ENCODE results near the gene KPNB1.
A peak's percentile ranks its signal among the peaks of the same experiment; 100 is the strongest.

Gene KPNB1

DNA sequence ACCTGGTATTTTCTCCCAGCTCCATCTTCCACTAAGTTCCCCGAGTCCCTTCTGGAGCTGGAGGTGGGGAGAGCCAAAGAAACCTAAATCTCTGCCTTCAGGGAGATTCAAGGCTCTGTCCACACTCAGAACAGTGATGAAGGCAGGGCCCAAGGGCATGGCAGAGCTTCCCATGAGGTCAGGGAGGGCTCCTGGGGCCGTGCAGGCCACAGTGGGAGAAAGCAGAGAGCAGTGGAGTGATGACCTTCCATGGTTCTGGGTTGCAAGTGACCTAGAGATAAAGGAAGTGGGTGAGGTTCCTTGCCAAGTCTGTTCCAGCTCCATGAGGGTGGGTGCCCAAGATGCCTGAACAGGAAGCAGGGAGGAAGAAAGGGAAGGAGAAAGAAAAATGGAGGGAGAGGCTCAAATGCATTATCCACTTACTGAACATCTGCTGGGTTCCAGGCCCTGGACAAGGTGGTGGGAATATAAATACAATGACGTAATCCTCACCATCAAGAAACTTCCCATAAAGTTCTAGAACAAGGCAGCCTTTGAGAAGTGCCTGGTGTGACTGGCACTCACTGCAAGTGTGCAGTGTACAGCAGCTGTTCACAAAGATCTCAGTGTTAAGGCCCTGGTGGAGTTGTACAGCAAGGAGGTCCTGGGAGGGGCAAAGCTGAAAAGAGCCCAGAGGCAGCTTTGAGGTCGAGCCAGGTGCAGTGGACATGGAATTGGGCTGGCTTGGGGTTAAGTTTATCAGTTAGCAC is 57.5 kb downstream of the KPNB1 start:
- Histone ChIP-seq H3K27ac (peak overlapping the region in 1 of 21 experiments; percentile 71), H3K4me3 (no peak overlapping the region)

DNA sequence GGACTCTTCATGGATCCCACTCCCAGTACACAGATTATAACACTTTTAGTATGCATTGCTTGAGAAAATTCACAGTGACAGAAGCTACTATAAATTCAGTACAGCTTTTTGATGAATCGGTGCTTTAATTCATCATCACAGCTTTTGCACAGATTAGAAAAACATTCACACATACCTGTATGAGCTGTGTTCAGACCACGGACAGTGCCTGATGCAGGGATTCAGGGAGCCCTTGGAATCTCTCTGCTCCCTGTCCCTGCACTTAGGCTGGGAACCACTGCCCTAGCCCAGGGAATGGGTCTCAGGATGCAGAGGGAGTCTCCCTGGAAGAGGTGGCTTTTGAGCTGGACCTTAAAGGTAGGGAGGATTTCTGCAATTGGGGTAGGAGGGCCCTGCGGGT is 58.2 kb downstream of the KPNB1 start:
- Histone ChIP-seq H3K27ac (peak overlapping the region in 1 of 21 experiments; percentile 34), H3K4me3 (no peak overlapping the region)

DNA sequence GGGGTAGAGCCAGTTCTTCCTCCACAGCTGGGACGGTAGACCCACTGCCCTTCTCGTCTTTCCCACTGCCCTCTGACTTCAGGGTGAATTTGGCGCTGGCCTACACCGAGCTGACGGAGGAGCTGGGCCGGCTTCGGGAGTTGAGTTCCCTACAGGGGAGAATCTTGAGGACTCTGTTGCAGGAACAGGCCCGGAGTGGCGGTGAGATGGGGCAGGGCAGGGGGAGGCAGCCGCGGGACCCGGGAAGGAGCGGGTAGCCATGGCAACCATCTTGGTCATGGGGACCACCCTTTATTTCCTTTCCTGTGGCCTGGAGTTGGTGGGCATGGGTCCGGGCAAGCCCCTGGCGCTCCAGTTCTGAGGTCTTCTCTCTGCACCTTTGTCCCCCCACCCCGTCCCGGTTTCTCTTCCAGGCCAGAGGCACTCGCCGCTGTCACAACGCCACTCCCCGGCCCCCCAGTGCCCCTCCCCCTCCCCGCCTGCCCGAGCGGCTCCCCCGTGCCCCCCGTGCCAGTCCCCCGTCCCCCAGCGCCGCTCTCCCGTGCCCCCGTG is 58.7 kb downstream of the KPNB1 start:
- Histone ChIP-seq H3K4me3 (peak overlapping the region in 1 of 7 experiments; percentile 19), H3K27ac (peak overlapping the region in 1 of 21 experiments; percentile 34)

DNA sequence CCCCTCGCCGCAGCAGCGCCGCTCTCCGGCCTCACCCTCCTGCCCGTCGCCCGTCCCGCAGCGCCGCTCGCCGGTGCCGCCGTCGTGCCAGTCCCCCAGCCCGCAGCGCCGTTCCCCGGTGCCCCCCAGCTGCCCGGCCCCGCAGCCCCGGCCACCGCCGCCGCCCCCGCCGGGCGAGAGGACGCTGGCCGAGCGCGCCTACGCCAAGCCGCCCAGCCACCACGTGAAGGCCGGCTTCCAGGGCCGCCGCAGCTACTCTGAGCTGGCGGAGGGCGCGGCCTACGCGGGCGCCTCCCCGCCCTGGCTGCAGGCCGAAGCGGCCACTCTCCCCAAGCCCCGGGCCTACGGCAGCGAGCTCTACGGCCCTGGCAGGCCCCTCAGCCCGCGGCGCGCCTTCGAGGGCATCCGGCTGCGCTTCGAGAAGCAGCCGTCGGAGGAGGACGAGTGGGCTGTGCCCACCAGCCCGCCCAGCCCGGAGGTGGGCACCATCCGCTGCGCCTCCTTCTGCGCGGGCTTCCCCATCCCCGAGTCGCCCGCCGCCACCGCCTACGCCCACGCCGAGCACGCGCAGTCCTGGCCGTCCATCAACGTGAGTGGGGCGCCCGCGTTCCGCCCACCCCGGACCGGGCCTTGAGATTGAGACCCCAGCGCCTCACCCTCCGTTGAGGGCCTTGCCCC is 59.3 kb downstream of the KPNB1 start:
- Histone ChIP-seq H3K4me3 (peak overlapping the region in 1 of 7 experiments; percentile 19), H3K27ac (no peak overlapping the region)

DNA sequence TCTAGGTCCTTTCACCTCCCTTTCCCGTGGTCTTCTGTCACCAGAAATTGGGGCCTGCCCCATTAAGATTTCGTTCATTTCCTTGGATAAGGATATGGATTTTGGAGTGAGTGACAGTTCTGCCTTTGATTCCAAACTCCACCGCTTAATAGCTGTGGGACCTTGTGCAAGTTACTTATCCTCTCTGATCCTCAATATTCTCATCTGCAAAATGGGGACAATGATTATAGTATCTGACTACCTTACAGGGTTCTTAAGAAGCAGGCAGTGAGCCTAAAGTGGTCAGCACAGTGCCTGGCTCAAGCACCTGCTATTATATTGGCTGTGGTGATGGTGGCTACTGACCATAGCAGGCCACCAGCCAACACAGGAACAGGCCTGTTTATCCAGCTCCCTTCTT is 59.9 kb downstream of the KPNB1 start:
- H3K4me3 ChIP-seq = no peak overlapping the region
- H3K27ac ChIP-seq = no peak overlapping the region

DNA sequence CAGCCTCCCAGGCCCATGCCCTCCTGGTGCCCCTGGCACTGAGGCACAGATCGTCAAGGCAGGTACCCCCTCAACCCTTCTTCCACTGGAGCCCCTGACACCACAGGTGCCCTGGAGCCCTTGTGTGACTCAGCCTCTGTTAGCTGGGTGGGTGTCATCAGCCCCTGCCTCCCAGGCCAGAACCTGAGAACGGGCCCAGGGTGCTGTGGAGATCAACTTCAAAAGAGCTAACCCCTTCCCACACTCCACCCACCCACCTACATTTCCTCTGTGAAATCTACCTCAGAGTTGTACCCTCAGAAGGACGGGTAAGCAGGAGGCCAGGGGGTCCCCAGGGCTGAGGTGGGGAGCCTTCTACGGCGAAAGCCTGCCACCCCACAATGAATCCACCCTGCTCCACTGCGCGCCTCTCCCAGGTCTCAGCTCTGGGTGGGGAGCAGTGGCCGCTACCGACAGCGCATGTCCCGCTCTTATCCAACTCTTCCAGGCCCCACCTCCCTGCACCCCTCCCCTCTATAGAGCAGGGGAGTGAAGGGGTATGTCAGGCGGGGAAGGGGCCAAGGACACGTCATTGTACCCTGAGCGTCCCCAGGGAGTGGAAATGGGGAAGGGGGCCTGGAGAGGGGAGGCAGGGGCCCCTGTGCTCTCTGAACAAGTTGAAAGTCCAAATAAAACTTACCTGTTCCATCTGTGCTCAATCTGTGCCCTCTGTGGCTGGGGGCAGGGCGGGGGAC is 61.8 kb downstream of the KPNB1 start:
- Histone ChIP-seq H3K27ac (no peak overlapping the region), H3K4me3 (no peak overlapping the region)

DNA sequence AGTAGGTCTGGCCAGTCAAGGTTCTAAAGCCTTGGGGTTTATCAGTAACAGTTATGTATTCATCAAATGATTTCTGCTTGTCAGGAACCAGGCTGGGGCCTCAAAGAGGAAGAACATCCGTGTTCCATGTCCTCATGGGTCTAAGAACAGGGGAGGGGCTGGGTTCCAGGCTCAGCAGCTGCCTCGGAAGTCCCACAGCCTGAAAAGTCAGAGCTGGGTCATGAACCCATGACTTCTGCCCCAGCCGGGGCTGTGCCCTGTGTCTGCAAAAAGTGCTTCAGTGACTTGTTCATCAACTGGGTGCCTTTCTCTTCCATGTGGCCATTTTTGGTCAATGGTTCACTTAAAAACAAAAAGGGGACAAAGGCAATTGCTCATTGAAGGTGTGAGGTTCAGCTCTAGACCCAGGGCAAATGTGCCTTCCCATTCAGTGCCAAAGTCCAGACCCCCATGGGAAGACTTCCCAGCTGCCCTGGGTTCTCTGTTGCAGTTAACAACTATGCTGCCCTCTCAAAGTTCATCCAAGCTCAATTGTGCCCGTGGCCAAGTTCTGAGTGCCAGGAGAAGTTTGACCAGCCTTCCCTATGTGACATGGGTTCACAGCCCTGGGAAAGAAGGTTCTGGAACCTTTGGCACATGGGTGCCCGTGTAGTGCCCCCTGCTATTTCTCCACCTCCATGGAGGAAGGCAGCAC is 62.8 kb downstream of the KPNB1 start:
- H3K27ac ChIP-seq = no peak overlapping the region
- H3K4me3 ChIP-seq = no peak overlapping the region

DNA sequence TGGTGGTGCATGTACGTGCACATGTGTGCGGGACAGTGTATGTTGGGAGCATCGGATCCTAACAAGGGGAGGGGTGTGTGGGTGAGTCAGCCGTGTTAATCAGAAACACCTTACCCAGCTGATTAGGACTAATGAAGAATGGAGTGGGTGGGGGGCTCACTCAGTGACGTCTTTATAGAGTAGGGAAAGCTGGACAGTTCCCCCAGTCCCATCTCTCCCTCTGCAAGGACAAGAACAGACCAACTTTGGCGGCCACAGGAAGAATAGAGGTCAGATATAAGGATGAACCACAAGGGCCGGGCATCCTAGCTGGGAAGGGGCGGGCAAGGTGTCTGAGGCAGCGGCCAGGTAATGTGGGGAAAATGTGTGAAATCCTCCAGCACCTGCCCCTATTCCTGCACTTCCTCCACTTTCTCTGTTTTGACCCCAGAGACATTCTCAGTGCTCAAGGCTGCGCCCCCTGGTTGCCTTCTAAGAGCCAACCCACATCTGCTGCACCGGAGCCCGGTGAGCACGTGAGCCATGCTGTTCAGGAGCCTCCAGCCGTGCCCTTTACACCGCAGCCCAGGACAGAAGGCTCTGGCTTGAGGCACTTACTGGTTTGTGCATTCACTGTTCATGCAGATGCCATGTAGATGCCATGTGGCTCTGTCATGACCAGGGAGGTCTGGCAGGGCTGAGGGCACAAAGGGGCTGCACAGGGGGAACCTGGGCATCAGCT is 64.4 kb downstream of the KPNB1 start:
- Histone ChIP-seq H3K4me3 (no peak overlapping the region), H3K27ac (no peak overlapping the region)

DNA sequence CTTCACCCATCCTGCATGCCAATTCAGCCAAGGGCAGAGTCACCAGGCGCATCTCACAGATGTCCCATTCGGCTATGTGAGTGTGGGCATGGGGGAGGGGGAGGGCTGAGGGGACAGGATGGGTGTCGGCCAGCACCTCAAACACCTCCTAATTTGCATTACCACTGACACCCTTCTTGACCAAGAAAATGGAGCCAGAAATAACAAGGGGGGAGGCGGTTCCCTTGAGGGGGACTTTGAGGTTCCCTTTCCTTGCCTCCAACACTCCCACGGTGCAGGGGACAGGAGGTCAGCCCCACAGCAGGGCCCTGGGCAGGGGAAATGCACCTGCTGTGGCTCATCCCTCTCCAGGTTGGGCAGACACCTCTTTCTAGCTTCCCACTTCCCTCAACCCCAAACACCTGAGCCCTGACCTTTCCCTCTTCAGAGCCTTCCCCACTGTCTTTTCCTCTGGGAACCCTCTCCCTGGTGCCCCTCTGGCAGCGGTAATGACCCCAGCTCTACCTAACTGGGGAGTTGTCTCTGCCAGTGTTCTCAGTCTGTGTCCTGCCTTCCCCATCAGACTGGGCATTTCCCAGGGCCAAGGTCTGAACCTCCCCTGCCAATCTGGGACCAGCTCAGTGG is 65.2 kb downstream of the KPNB1 start:
- no peak overlapping the region for H3K4me3 ChIP-seq
- H3K27ac ChIP-seq = no peak overlapping the region

DNA sequence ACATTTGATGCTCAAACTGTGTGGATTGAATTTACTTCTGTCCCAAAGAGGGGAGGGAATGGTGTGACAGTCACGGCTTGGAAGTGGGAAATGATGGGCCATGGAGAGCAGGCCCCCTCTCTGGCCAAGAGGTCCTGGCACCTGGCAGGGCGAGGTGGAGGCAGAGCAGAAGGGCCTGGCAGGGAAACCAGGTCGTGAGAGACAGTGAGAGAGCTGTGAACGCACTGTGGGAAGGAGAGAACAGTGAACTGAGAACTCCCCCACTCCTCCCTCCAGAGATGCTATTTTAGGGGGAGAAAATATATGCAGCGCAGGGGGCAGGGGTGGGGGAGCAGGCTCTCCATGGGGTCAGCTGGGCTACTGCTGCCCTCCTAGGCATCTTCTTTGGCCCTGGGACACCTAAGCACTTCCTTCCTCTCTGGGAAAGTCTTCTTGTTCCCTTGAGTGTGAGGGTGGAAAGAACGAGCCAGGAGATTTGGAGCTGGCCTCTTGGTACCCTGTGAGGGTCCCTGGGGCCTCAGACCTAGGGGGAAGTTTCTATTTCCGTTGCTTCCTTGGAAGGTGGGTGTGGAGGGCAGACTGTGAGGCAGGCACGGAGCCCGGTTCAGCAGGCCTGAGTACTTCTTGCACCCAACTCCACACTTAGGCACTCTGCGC is 66.1 kb downstream of the KPNB1 start:
- Histone ChIP-seq H3K4me3 (no peak overlapping the region), H3K27ac (no peak overlapping the region)

DNA sequence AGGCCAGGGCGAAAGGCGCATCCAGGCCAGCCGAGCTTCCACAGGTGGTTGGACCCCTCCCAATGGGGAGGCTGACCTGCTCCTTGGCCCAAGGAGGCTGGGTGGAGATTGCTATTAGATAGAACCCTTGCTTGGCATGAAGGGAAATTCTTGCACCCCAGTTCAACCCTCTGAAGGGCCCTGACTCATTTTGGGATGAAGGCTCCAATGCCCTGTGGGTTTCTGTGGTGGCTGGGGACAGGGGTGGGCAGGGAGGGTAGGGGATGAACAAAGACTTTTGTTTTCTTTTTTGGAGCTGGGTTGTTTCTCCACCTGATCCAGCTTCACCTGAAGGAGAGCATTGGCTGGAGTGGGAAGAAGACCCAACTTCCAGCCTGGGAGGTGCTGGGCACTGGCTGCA is 66.7 kb downstream of the KPNB1 start:
- Histone ChIP-seq H3K4me3 (no peak overlapping the region), H3K27ac (no peak overlapping the region)

DNA sequence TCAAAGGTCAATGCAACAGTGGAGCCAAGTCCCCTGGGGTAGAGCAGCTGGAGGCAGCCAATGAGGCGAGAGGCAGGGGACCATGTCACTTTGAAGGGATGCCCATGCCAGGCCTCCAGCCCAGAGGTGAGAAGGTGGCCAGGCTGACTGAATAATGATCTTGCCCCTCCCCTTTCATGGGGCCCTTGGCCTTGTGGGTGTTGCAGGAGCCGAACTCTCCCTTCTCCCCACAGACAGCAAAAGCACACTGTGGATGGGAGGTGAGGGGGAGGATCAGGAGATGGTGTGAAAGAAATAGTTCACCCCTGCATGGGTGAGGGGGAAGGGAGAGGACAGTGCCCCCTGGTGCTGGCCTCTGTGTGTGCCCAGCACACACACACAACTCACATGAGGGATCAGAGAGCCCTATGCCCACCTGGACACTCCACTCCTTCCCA is 67.6 kb downstream of the KPNB1 start:
- Histone ChIP-seq H3K27ac (no peak overlapping the region), H3K4me3 (no peak overlapping the region)

DNA sequence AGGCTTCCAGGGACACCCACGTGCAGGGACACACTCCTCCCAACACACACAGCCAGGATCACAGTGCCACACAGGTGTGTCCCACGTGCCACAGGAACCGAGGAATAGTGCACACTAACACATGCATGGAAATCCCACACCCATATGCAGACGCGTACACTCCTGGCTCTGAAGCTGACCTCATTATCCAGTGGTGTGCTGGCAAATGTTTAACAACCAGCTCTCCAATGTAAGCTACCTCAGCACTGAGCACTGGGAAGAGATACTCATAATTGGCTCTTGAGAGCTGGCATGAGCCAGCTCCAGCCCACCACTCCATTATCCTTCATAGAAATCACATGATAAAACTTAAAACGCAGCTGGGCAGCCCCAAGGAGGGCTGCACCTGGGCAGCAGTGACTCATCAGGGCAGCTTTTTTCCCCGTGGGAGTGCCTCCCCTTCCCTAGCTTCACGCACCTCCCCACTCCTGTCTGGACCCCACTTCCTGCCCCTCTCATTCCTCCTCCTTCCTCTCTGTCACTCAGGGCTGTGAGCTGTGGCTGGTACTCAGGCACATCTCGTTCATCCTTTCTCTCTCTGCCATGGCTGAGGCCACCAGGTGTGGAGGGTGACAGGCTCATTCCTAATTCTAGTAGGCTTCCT is 68.4 kb downstream of the KPNB1 start:
- Histone ChIP-seq H3K4me3 (no peak overlapping the region), H3K27ac (peak overlapping the region in 1 of 21 experiments; percentile 7)

DNA sequence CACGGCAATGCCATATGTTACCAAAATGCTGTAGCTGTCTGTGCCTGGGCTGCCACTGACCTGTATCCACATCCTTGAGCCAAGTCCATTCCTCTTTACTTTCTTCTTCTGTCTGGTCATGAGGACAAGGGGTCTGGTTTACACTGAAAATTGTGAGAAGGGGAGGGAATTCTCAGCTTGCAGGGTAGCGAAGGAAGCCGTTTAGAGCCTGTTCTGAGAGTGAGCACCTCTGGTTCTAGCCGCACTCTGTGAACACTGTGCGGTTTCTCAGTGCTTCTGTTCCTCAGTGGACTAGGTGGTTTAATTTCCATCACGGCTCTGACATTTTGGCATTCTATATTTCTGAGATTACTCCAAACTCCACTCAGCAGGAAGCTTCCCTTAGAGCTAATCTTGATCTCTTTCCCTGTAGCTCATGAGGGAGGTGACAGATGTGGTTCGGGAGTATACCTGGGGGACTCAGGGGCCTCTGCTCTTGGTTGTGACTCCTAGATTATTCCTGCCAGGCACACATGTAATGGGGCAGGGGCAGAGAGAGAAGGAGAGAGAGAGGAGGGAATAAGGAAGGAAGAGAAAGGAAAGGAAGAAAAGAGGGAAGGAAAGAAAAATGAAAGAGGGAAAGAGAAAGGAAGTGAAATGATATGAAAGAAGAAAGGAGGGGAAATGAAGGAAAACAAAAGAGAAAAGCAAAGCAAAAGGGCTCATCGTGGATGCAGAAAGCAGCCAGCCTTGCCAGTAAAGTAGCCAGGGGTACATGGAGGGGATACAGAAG is 69.1 kb downstream of the KPNB1 start:
- H3K4me3 ChIP-seq = no peak overlapping the region

DNA sequence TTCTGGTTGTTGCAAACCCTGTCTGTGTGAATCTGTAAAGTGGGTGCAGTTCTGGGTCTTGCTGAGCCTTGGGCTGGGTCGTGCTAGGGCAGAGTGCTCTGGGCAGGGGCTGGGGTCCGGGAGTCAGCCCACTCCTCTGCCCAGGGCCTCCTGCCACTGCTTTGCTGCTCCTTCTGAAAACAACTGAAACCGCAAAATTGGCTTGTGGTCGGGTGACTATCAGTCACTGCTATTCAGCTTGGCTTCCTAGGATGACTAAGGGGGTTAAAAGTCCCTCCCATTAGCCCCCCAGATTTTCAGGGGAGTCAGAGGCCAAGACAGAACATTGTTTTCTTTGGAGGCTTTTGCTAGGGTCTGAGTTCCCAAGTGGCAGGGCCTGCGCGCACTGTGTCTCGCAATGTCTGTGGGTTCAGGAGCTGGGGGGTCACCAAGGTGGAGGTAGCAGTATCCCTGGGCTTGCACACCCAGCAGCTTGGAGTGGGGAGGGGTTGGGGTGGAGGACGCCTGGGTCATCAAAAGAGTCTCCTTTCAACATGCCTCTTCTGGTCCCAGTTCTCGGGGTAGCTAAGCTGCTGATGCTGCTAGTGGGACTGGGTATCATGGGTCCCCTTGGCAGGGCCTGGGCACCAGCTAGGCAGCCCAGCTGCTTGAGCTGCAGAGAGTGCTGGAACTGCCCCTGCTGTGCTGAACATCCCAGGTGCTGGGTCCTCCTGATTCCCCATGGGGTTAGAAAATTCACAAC is 69.9 kb downstream of the KPNB1 start:
- Histone ChIP-seq H3K4me3 (no peak overlapping the region), H3K27ac (peak overlapping the region in 3 of 21 experiments; percentile 29 to 51 (median 29))

More for the DNA sequence above, 69.1 kb downstream of the KPNB1 start:
- H3K27ac ChIP-seq = peak overlapping the region in 2 of 21 experiments; percentile 7 to 29

DNA sequence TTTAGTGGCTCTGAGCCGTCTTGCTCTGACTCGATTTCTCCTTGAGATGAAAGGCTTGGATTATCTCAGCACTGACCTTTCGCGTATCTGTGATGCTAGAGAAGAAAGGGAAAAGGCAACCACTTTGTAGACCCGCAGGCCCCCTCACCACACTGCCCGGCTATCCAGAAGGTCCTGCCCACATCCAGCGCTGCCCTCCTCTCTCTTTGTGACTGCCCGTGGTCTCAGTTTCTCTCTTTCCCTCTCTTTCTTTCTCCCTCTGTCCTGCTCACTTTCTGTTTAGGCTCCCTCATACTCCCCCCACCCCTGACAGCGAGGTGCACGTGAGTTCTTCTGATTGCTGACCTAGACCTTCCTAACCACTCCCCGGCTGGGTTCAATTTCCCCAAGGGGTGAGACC is 70.5 kb downstream of the KPNB1 start:
- peak overlapping the region in 1 of 21 experiments; percentile 29 for H3K27ac ChIP-seq
- no peak overlapping the region for H3K4me3 ChIP-seq
